ENCODE results near the gene MYO5C.

The MYO5C gene

DNA sequence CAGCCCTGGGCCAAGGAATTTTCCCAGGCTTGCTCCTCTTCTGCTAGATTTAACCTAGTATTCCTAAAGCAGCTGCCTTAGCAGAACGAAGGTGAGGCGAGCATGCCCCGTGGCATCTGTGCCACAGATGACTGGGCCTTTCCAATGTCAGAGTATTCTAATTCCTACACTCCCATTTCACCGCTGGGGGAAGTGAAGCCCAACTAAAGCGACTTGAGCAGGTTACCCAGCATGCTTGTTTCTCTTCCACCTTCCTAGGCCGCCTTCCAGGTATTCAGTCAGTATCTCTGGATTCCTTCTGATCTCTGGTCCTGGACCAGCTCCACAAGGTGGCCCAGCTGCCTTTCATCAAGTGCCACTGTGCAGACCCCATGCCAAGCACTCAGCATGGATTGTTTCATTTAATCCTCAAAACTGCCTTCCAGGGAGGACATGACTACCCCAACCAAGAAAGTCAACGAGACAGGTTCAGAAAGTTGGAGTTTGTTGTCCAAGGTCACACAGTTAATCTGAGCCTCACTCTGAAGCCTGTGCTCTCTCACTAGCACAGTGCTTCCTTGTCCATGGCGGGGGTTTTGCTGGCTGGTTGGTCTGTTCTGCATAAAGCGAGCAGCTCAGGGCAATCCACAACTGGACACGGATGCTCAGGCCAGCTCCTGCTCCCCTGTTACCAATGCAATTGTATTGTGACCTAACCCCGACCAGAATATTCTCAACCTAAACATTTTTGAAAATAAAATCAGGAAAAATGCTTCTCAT, 15.1 kb downstream of the MYO5C start:
- DNase-seq (ENCODE audit: low read depth in 2 of 2): no peak

DNA sequence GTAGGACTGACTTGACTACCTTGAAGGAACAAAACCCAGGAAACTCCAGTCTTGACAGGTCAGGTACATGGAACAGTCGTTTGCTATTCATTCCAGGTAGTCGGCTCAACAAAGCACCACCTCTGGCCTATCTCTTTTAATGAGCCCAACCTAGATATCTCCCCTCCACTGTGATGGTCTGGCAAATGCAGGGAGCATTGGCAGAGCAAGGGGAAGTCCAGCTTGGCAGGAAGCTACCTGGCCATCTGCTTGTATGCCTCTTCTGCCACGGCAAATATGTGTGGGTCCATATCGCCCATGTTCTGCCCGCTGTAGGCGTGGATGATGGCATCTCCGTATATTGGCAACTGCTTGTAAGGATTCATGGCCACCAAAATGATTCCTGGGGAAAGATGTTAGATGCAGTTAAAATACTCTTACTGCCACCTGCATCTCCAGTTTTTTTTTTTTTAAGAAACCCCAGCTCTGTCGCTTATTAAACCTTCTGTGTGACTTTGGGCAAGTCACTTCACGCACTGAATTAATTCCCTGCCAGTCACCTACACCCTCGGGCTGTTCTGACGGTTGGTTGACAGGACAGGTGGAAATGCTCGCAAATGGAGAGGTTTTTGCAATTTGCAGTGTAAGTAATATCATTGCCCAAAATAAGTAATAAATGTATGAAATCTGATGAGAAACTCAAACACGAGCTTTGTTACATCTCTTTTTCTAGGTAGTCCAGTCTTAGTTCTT, 16.8 kb downstream of the MYO5C start:
- DNase-seq (ENCODE audit: low read depth in 2 of 2): no peak

DNA sequence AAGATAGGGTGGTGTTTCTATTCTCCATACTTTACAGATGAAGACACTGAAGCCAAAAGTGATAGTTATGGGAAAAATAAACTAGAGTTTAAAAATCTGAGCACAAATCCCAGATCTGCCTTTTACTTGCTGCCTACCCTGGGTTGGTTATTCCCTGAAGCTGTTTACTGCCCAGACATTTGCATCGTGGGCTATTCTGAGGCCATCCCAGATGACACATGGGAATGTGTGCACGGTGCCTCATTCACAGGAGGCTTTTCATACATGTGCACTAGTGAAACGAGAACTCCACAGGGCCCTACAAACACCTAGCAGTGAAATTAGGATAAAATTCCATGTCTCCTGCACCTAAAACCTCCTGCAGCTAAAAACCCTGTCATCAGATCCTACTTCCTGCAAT, 17.5 kb downstream of the MYO5C start:
- DNase-seq (ENCODE audit: low read depth in 2 of 2): no peak

DNA sequence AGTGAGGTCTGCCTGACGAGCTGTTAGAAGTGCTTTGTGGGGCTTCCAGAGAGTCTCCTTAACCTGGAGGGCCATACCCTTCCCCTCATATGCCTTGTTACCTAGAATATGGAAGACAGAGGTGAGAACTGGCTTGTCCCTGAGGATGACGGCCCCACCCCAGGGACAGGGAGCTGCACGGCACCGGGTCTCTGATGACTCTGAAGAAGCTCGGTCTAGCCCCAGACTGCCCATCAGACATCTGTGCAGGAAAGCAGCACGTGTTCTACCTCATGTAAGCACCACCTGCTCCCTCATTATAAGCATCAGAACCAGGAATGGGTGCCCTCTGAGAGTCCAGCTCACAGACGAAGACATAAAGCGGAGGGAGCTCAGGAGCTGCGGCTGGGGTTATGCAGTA, 18.0 kb downstream of the MYO5C start:
- no peak for DNase-seq (ENCODE audit: low read depth in 2 of 2)

DNA sequence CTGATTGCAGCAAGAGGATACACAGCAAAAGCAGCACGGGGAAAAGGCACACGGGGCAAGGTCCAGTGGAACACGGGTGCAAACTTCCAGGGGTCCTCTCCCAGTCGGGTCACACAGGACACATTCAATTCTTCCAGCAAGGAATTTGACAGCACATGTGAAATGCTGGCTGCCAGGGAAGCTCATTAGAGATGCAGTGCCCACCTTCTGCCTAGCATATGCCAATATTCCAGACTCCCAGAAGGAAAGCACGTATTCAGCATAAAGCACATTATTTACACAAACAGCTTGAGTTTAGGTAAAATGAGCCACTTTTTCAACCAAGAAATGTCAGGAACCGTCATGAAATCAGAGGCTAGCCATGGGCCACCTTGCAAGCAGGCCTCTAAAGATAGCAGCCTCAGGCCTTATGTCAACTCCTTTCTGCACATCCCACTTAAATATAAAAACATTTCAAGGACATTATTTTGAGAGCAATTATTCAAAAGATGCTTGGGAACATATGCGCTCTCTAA, 19.3 kb downstream of the MYO5C start:
- DNase-seq (ENCODE audit: low read depth in 2 of 2): no peak

DNA sequence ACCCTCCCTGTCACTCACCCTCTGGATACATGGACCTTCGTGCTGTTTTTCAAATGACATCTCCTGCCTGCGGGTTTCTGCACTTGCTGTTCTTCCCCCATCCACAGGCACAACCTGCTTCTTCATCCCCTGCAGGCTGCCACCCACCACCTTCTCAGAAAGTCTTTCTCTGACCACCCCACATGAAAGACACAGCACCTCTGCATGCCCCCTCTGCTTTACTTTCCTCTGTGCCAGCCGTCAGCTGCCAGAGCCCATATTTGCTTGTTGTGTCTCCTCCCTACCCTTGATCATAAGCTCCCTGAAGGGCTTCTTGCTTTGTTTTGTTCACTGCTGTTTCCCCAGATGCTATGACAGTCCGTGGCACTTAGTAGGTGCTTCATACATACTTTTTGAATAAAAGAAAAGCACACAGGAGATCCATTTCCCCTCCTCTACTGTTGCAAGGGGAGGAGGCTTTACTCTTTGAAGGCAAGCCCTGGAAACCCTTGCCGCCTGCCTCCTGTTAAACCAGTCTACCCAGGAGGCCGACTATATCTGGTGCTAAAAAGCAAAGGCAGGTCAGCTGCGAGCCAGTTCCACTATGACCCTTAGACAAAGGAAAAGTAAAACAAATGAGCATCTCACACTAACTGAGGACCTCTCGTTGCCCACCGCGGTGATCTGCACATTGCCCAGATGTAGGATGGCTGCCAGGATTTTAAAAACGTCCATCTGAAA, 31.9 kb downstream of the MYO5C start:
- DNase-seq (ENCODE audit: low read depth in 2 of 2): no peak

DNA sequence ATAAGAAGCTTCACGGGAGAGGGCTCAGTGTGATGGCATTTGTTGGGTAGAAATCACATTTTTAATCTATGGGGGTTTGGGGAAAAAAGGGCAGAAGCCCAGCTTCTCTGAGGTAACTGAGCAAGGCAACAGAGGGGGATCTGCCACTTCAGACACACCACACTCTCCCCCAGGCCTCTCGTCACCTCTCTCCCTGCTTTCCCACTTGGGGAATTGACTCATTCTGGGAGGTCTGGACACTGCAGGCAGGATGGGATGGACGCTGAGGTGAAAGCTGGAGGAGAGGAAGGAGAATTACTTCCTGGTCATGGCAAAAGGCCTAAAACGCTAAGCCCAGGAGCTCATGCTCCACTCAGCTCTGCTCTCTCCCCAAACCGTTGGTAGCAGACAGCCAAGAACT, 33.2 kb downstream of the MYO5C start:
- DNase-seq (ENCODE audit: low read depth in 2 of 2): no peak

DNA sequence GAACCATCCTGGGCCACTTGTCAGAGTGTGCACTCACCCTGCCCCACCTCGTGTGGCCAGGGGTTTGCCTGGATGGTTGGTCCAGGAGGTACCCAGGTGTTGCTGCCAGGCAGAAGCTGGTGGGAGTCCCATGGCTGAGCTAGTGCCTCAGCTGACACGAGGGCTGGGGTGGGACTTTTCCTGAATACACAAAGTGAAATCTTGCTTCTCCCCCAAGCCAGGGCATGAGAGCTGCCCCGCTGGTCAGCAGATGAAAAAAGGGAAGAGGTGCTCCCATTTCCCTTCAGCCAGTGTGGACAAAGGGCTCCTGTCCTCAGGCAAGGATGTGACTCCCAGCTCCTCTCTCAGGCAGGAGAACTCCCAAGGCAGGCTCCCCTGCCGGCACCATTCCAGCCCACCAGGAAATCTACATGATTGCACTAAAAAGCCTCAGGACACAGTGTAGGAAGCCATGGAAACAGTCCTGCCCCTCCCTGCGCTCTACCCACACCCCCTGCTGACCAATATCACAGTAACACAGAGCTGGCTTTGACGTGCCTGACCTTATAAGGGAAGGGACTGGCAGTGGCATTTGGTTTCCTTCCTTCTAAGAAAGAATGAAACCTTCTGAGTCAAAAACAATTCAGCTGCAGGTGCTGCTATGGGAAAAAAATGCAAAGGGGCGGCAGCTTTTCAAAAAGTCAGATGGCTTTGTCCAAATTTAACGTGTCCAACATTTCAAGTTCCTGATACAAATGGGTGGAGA, 33.9 kb downstream of the MYO5C start:
- peak; percentile 31 to 45 for DNase-seq (ENCODE audit: low read depth in 2 of 2)

DNA sequence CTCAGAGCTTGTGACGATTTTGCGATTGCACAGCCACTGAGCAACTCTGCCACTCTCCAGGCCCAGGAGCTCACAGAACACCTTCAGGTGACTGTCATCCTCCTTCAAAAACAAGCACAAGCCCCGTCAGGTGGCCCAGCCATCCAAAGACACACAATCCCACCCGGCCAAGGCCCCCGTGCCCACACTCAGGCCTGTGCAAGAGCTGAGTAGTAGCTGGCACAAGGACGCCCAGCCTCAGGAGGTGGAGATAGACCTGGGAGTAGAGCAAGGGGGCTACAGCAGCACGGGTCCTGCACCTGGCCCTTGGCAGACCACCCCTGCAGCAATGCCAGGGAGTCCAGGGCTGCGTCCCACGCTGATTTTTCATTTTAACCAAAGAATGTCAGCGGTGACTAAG, 34.6 kb downstream of the MYO5C start:
- DNase-seq (ENCODE audit: low read depth in 2 of 2): no peak

DNA sequence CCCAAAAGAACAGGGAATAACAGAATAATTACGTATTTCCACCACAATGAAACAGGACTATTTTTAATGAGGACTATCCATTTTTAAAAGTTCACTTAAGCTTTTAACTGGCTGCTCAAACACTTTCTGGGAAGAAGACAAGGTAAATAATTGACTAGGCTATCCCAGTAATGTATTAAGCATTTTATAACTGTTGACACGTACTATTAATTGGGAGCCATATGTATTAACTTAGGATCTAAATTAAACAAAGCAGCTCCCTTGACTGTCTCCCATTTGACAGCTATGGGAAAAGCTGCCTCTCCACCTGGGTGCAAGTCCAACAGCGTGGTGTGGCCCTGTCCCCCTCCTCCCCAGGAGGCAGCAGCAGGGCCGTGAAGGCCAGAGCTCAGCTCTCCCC, 36.1 kb downstream of the MYO5C start:
- DNase-seq (ENCODE audit: low read depth in 2 of 2): no peak

DNA sequence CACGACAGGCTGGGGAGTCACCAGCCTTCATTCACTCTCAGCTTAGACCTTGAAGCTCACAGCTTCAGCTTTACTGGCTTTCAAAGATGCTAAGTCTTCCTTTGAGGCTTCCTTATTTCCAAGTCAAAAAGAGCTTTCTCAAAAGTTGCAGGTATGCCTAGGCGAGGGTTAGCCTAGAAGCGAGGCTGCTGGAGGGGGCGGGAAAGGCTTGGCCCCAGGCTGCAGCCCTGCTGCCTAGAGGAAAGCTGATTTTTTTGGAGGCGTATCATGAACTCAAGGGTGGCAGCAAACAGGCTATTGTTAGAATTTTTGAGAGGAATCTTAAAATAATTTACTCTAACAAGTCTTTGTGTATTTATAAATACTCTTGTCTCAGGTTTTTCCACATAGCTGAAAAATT, 37.1 kb downstream of the MYO5C start:
- no peak for DNase-seq (ENCODE audit: low read depth in 2 of 2)

DNA sequence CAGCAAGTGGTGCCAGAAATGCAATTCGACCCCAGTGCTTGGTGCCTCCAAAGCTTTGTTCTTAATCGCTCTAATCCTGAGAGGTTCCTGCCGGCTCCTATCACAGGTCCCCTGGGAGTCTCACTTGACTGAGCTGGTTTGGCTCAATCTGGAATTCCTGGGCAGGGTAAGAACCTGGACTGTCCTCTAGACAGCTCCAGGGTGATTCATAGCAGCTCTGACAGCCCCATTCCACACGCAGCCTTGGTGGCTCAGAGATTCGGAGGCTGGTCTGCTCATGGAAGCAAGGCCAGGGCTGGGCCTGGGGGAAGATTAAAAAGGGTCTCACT, 37.9 kb downstream of the MYO5C start:
- no peak for DNase-seq (ENCODE audit: low read depth in 2 of 2)

DNA sequence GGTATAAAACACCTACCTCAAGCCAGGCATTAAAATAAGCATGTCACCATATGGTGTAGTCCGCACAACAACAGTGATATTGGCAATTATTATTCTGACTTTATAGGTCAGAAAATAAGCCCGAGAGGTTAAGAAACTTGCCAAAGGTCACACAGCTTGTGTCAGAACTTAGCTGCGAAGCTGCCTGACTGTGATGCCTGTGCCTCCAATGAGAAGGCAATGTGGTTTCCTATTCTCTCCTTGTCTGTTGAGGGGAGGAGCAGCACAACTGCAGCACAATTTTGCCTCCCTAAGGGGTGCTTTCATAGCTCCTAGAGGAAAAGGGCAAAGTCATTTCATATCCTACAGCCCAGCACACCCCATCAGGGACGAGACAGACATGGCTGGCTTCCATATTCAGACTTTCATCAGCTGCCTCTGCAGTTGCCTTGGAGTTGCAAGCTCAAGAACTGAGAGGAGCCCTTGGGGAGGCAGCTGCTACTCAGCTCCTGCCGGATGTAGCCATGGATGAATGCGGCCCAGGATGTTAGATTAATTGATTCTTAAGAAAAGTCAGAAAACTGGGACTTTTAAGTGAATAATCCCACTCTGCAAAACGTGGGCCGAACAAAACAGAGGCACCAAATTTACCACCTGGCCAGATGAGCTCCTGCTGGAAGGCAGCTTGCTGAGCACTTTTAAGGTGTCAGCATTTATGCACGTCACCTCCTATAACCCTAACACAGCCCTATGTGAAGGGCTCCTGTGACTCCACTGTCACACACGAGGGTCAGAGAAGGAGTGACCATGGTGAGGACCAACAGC, 38.5 kb downstream of the MYO5C start:
- no peak for DNase-seq (ENCODE audit: low read depth in 2 of 2)

DNA sequence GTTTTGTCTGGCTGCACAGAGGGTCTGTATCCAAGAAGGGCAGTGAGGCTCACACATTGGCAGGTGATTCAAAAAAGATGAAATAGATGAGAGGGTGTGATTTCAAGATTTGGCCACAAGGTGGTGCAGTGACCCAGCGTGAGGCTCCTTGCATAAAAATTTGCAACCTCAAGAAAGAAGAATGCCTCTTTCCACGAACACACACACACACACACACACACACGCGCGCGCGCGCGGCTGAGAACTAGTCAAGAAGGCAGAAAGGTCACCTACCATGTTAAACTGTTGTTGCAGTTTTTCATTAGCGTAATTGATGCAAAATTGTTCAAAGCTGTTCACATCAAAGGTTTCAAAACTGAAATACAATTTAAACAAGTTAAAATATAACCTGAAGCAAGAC, 39.2 kb downstream of the MYO5C start:
- peak; percentile 24 to 51 for DNase-seq (ENCODE audit: low read depth in 2 of 2)

DNA sequence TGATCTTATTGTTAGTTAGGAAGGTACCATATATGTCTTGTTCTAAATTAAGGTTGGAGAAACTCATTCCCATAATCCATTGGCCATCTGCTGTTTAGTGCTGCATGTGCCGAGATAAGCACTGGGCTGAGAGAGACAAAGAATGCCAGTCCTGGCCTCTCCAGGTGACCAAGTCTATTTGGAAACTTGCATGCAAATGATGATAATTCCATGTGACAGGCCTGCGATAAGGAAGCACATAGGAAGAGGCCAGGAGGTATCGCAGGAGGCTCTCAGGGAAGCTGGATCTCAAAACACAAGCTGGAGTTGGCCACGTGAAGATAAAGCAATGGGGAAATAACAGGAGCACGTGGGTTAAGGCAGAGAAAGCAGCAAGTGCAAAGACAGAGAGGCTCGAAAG, 39.7 kb downstream of the MYO5C start:
- no peak for DNase-seq (ENCODE audit: low read depth in 2 of 2)

DNA sequence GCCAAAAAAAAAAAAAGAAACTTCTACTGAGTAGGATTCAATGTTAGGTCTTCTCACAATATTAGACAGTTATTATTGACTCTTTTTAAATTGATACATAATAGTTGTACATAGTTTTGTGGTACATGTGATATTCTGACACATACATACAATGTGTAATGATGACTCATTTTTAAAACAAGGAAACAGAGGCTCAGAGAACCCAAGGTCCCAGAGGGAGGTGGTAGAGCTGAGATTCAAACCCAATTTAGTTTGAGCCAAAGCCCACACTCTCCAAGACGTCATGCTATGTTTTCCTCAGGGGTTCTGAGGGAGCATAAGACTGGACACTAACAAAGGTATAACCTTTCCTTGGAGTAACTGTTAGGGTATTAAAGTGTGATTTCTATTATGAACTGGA, 40.6 kb downstream of the MYO5C start:
- DNase-seq (ENCODE audit: low read depth in 2 of 2): no peak

DNA sequence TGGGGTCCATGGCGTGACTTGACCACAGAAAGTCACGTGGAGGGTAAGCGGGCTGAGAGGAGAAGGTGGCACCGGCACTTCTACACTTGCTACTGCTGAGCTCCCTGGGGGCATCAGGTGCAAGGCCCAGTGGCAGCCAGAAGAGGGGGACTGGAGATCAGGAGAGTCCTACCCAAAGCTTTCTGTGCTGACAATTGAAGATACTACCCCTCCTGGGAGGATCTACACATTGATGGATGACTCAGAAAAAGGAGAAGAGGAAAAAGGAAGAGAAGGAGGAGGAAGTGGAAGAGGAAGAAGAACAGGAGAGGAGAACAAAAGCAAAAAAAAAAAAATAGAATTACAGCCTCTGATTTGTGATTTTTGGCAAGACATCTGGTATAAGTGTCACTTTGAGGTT, 41.2 kb downstream of the MYO5C start:
- no peak for DNase-seq (ENCODE audit: low read depth in 2 of 2)

DNA sequence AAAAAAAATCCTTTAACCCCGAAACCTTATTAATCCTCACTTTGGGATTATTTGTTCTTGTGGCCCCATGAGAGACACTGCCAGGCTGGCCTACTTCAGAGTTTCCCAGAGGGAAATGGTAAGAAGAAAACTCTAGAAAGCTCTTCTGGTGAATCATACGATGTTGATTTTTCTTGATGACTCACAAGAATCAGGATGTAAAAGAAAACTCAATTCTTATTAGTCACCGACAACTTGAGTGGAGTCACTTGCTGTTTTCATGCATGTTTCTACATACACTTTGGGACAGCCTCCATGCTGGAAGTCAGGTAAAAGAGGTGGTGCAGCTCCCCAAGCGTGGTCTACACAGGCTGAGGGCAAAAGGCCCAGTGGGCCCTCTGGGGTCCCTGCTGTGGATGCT, 42.8 kb downstream of the MYO5C start:
- no peak for DNase-seq (ENCODE audit: low read depth in 2 of 2)

DNA sequence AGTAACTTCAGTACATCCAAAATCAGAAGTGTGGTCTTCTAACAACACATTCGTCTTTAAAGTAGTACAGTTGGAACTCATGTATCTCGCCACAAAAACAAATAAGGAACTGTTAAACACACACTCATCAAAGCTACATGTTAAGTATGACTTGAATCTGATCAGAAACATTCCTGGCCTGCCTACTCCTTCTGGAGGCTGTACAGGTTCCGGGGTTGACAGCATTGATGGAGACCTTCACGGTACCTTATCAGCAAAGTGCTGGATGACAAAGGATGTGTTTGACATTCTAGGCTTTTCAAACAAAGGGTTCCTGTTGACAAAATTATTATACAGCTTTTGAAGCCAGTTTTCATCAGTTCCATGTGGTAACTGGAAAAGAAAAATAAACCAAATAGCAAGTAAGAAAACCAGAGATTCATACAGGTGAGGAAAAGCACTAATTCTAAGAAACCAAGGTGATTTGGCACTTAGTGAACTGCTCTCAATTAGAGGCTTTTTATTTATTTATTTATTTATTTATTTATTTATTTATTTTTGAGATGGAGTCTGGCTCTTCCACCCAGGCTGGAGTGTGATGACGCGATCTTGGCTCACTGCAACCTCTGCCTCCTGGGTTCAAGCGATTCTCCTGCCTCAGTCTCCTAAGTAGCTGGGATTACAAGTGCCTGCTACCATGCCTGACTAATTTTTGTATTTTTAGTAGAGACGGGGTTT, 44.3 kb downstream of the MYO5C start:
- DNase-seq (ENCODE audit: low read depth in 2 of 2): no peak

DNA sequence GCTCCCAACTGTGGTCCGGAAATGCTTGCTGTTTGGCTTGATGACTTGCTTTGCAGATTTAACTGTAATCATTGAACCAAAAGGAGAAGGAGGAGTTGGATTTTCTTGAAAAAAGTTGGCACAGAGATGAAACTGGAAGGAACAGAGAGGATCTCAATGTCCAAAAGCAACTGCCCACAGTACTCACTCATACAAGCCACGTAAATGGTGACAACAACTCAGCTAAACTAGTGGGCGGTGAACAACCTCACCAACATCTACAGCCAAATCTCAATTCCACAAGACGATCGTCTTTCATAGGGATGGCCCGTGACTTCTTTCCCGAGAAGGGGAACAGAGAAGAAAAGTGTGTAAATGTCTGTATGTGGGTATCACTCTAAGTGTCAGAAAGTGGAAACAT, 48.1 kb downstream of the MYO5C start:
- no peak for DNase-seq (ENCODE audit: low read depth in 2 of 2)

Data from stimulated activated CD8-positive, alpha-beta memory T cell treated with anti-CD3 and anti-CD28 coated beads, Interleukin-2, amount 100 ng/mL, for 48 hours (primary cell).